HCT116 (cell line): ENCODE results near the gene CCL24. TPM values are rescaled to one million over a fixed set of nuclear protein-coding genes. Genes with fewer than 3 reads are reported as not detected.

ENCODE experiments used
- ATAC-seq: fragments of 200-7000 bp; cut with Tn5 transposase; 2 replicates; pipeline ENCODE4 v1.9.1; 2020; ENCODE audit warnings: mild to moderate bottlenecking, moderate library complexity
- BruUV-seq: library from RNA; stranded (reverse); fragments of 400-500 nt; replicated peaks from 2 replicates; lab custom pipeline; 2021; lab: Mats Ljungman, UMichigan
- CTCF ChIA-PET: fragments of 300-600 bp; sonication (Branson Sonifier 250); formaldehyde crosslinking; loops from one replicate; lab custom pipeline; 2021; ENCODE audit warnings: antibody characterized with exemption; lab: Charles Lee
- POLR2A ChIA-PET: fragments of 300-600, 350-600 bp; sonication (Branson Sonifier 250); formaldehyde crosslinking; loops from one replicate; lab custom pipeline; 2021; ENCODE audit warnings: antibody characterized with exemption; lab: Charles Lee
- RAD21 ChIA-PET, 2 experiments: fragments of 300-600 bp; sonication (Branson Sonifier 250); formaldehyde crosslinking; loops; one replicate each; lab custom pipeline; 2023; ENCODE audit warnings: low total read pairs in 2 of 2; ENCODE audit not compliant: uncharacterized antibody in 2 of 2, unreplicated experiment in 2 of 2, low non-redundant PET in 1 of 2; lab: Charles Lee
- DNase-seq: peaks from one replicate; pipeline ENCODE4 v3.0.0-alpha.2; 2010; ENCODE audit warnings: low read depth, low spot score
- H2AFZ ChIP-seq: fragments of 200-600 bp; shearing (Covaris generic), sonication (generic); 2 replicates; pipeline ENCODE4 v1.6.1; 2017; ENCODE audit warnings: low read depth, mixed run types, mixed read lengths, antibody characterized with exemption, low read length; ENCODE audit not compliant: poor library complexity, severe bottlenecking
- H3K27ac ChIP-seq: 2 replicates; pipeline ENCODE4 v1.5.1; 2012; ENCODE audit warnings: low read depth, low read length
- H3K27me3 ChIP-seq: fragments of 200-600 bp; sonication (generic); 2 replicates; pipeline ENCODE4 v1.6.1; 2016; ENCODE audit warnings: mixed run types, low read length, mixed read lengths; ENCODE audit not compliant: insufficient read depth
- H3K36me3 ChIP-seq, 2 experiments: fragments of 200-500 bp in 1 of 2; fragments of 200-600 bp in 1 of 2; sonication (Bioruptor generic) in 1 of 2; sonication (generic) in 1 of 2; 2 replicates each; pipeline versions ENCODE4 v1.5.1 to v1.6.1; 2014 to 2016; ENCODE audit warnings: low read length in 2 of 2, inconsistent platforms in 1 of 2, mixed read lengths in 1 of 2, mixed run types in 1 of 2; ENCODE audit not compliant: insufficient read depth in 2 of 2, control insufficient read depth in 1 of 2
- H3K4me1 ChIP-seq, 2 experiments: fragments of 200-600 bp in 1 of 2; sonication (generic) in 1 of 2; 2 replicates each; pipeline versions ENCODE4 v1.5.1 to v1.6.1; 2012 to 2017; ENCODE audit warnings: low read length in 2 of 2, inconsistent platforms in 1 of 2, mild to moderate bottlenecking in 1 of 2, mixed read lengths in 1 of 2, mixed run types in 1 of 2, moderate library complexity in 1 of 2; ENCODE audit not compliant: insufficient read depth in 2 of 2, control insufficient read depth in 1 of 2
- H3K4me2 ChIP-seq: fragments of 200-600 bp; sonication (generic); 2 replicates; pipeline ENCODE4 v1.6.1; 2017; ENCODE audit warnings: mixed run types, low read length, mixed read lengths
- H3K4me3 ChIP-seq, 2 experiments: fragments of 200-600 bp in 1 of 2; sonication (generic) in 1 of 2; replicated peaks in 1 of 2; 2 replicates each; pipeline ENCODE4 v1.5.1; 2011 to 2016; ENCODE audit warnings: low read length in 2 of 2, control low read depth in 1 of 2, low read depth in 1 of 2, mild to moderate bottlenecking in 1 of 2, mixed read lengths in 1 of 2, mixed run types in 1 of 2
- H3K79me2 ChIP-seq: fragments of 200-600 bp; sonication (generic); 2 replicates; pipeline ENCODE4 v1.6.1; 2017; ENCODE audit warnings: mild to moderate bottlenecking, mixed run types, low read length, moderate library complexity, mixed read lengths; ENCODE audit not compliant: insufficient read depth
- H3K9ac ChIP-seq: fragments of 200-600 bp; sonication (generic); 2 replicates; pipeline ENCODE4 v1.6.1; 2016; ENCODE audit warnings: low read length, mixed read lengths
- H3K9me2 ChIP-seq: fragments of 200-600 bp; sonication (generic), shearing (Covaris generic); 2 replicates; pipeline ENCODE4 v1.6.1; 2017; ENCODE audit warnings: mixed run types, mild to moderate bottlenecking, moderate library complexity; ENCODE audit not compliant: insufficient read depth
- H3K9me3 ChIP-seq, 2 experiments: fragments of 200-500 bp in 1 of 2; fragments of 200-600 bp in 1 of 2; sonication (Bioruptor generic) in 1 of 2; sonication (generic) in 1 of 2; 2 replicates each; pipeline ENCODE4 v1.6.1; 2014 to 2017; ENCODE audit warnings: low read length in 2 of 2, mixed read lengths in 2 of 2, inconsistent platforms in 1 of 2, low read depth in 1 of 2, mild to moderate bottlenecking in 1 of 2, mixed run types in 1 of 2, moderate library complexity in 1 of 2; ENCODE audit not compliant: control insufficient read depth in 1 of 2, insufficient read depth in 1 of 2
- H4K20me1 ChIP-seq: fragments of 200-600 bp; sonication (generic), shearing (Covaris generic); 2 replicates; pipeline ENCODE4 v1.6.1; 2017; ENCODE audit warnings: mixed run types, mild to moderate bottlenecking, moderate library complexity; ENCODE audit not compliant: insufficient read depth
- EZH2 ChIP-seq: fragments of 200-600 bp; sonication (generic); IDR thresholded peaks from 2 replicates; pipeline ENCODE4 v1.6.1; 2017; ENCODE audit warnings: antibody characterized with exemption, mixed run types
- MAX ChIP-seq: IDR thresholded peaks from 2 replicates; pipeline ENCODE4 v1.6.1; 2012
- SRF ChIP-seq: IDR thresholded peaks from 2 replicates; pipeline ENCODE4 v1.6.1; 2012; ENCODE audit warnings: low read depth
- TCF7L2 ChIP-seq: IDR thresholded peaks from 2 replicates; pipeline ENCODE4 v1.7.0; 2011; ENCODE audit warnings: borderline replicate concordance, inconsistent platforms; ENCODE audit not compliant: insufficient read depth, insufficient read length; ENCODE audit errors: extremely low read depth
- ZFX ChIP-seq: fragments of 450-650 bp; IDR thresholded peaks from 2 replicates; pipeline ENCODE4 v1.6.1; 2017
- intact Hi-C: fragments of 100-400 bp; cut with micrococcal nuclease; formaldehyde crosslinking; loops from 2 replicates; pipeline ENCODE4 v1.10.0; 2022
- total RNA-seq: library from RNA; stranded (reverse); gene quantifications from one replicate; pipeline ENCODE4 v1.2.1, GENCODE V29; 2021; ENCODE audit not compliant: unreplicated experiment
- TF ChIP-seq, protein P1 (sequence below), 3 experiments: fragments of 200-600 bp in 1 of 3; sonication (generic) in 1 of 3; IDR thresholded peaks in 2 of 3; conservative IDR thresholded peaks in 1 of 3; 2 replicates each; pipeline ENCODE4 v1.5.1; 2012 to 2017; ENCODE audit warnings: low read depth in 2 of 3, low read length in 2 of 3, antibody characterized with exemption in 1 of 3, borderline replicate concordance in 1 of 3, control low read depth in 1 of 3, mild to moderate bottlenecking in 1 of 3, mixed read lengths in 1 of 3, mixed run types in 1 of 3, moderate library complexity in 1 of 3; ENCODE audit not compliant: insufficient read depth in 1 of 3
- TF ChIP-seq, protein P2 (sequence below): IDR thresholded peaks from 2 replicates; pipeline ENCODE4 v1.6.1; 2012; ENCODE audit warnings: low read depth

The CCL24 gene
- total RNA-seq, 1 experiment from 2014 or later = not detected

GRCh38 chr7:75796420-75796819 lies 17.2 kb downstream of the CCL24 start (continued):
- TF ChIP-seq ZFX (no peak), TCF7L2 (no peak), SRF (no peak)
- TF ChIP-seq, protein P1, sequence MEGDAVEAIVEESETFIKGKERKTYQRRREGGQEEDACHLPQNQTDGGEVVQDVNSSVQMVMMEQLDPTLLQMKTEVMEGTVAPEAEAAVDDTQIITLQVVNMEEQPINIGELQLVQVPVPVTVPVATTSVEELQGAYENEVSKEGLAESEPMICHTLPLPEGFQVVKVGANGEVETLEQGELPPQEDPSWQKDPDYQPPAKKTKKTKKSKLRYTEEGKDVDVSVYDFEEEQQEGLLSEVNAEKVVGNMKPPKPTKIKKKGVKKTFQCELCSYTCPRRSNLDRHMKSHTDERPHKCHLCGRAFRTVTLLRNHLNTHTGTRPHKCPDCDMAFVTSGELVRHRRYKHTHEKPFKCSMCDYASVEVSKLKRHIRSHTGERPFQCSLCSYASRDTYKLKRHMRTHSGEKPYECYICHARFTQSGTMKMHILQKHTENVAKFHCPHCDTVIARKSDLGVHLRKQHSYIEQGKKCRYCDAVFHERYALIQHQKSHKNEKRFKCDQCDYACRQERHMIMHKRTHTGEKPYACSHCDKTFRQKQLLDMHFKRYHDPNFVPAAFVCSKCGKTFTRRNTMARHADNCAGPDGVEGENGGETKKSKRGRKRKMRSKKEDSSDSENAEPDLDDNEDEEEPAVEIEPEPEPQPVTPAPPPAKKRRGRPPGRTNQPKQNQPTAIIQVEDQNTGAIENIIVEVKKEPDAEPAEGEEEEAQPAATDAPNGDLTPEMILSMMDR (IDR thresholded peaks at IDR 0.05 in 2 of 3, conservative IDR thresholded peaks at IDR 0.05 in 1 of 3; ENCODE audit: borderline replicate concordance in 1 of 3, insufficient read depth in 1 of 3, low read depth in 2 of 3, low read length in 2 of 3) = no peak

- BruUV-seq = no TSS peak
- ChIA-PET CTCF (no interaction called here), RAD21 (no interaction called here), POLR2A (no interaction called here)
- DNase-seq (no peak), ATAC-seq (no peak)
- intact Hi-C loops = no loop called here
- Histone ChIP-seq H3K9me3 (no peaks in the 10 kb centered on the region), H4K20me1 (no peaks in the 10 kb centered on the region), H2AFZ (no peak overlapping the region), H3K27me3 (no peaks in the 10 kb centered on the region), H3K9ac (no peak overlapping the region), H3K4me1 (peaks cover 5 to 13% of the 10 kb centered on the region in 2 experiments), H3K36me3 (no peaks in the 10 kb centered on the region), H3K79me2 (no peaks in the 10 kb centered on the region), H3K4me3 (no peak overlapping the region), H3K9me2 (no peaks in the 10 kb centered on the region), H3K27ac (no peak overlapping the region), H3K4me2 (no peak overlapping the region)
- TF ChIP-seq EZH2 = no peak
- TF ChIP-seq, protein P2, sequence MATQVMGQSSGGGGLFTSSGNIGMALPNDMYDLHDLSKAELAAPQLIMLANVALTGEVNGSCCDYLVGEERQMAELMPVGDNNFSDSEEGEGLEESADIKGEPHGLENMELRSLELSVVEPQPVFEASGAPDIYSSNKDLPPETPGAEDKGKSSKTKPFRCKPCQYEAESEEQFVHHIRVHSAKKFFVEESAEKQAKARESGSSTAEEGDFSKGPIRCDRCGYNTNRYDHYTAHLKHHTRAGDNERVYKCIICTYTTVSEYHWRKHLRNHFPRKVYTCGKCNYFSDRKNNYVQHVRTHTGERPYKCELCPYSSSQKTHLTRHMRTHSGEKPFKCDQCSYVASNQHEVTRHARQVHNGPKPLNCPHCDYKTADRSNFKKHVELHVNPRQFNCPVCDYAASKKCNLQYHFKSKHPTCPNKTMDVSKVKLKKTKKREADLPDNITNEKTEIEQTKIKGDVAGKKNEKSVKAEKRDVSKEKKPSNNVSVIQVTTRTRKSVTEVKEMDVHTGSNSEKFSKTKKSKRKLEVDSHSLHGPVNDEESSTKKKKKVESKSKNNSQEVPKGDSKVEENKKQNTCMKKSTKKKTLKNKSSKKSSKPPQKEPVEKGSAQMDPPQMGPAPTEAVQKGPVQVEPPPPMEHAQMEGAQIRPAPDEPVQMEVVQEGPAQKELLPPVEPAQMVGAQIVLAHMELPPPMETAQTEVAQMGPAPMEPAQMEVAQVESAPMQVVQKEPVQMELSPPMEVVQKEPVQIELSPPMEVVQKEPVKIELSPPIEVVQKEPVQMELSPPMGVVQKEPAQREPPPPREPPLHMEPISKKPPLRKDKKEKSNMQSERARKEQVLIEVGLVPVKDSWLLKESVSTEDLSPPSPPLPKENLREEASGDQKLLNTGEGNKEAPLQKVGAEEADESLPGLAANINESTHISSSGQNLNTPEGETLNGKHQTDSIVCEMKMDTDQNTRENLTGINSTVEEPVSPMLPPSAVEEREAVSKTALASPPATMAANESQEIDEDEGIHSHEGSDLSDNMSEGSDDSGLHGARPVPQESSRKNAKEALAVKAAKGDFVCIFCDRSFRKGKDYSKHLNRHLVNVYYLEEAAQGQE = no peak
- TF ChIP-seq MAX = no peak
- TF ChIP-seq, protein P1 (IDR thresholded peaks at IDR 0.05 in 2 of 3, conservative IDR thresholded peaks at IDR 0.05 in 1 of 3; ENCODE audit: borderline replicate concordance in 1 of 3, insufficient read depth in 1 of 3, low read depth in 2 of 3, low read length in 2 of 3) = no peak
These were observed 17.7 kb downstream of the CCL24 start for GRCh38 chr7:75795831-75796285.
